ENCODE measurements around the gene OR4A16. TPM values are rescaled to one million over a fixed set of nuclear protein-coding genes. Genes with fewer than 3 reads are reported as not detected.

The OR4A16 gene, protein sequence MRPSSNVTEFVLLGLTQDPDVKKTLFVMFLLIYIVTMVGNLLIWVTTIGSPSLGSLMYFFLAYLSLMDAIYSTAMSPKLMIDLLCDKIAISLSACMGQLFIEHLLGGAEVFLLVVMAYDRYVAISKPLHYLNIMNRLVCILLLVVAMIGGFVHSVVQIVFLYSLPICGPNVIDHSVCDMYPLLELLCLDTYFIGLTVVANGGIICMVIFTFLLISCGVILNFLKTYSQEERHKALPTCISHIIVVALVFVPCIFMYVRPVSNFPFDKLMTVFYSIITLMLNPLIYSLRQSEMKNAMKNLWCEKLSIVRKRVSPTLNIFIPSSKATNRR
- not detected in 2 replicates for total RNA-seq

DNA sequence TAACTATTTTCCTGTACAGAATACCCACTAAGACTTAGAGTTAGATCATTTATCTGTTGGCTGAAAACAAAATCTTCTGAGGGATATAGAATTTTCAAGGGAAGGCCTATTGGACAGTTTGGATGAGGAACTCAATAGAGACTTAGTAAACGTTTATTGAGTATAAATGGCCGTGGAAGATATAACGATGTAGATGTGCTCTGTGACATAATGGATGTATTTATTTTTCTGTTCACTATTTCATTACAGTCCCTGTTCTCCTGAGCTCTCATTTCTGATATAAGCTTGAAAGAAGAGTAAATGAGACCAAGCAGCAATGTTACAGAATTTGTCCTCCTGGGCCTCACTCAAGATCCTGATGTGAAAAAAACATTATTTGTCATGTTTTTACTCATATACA lies at the start of gene OR4A16:
Gene OR4A16, plus strand, starts transcription at position 301 of the 400 bp plus-strand sequence. Its CDS starts 0 bp downstream, at position 301.
- Histone ChIP-seq H3K27me3 (ENCODE audit: insufficient read depth, low read length) (no peaks in the 10 kb centered on the region), H3K4me1 (ENCODE audit: insufficient read depth, low read length) (no peaks in the 10 kb centered on the region), H3K4me3 (ENCODE audit: insufficient read depth, low read length) (no peak within 1 kb of the TSS), H3K4me2 (ENCODE audit: insufficient read depth, low read length) (no peak within 1 kb of the TSS), H3K27ac (ENCODE audit: low read depth, low read length) (no peak within 1 kb of the TSS), H3K79me2 (ENCODE audit: insufficient read depth, low read length) (no peaks in the 10 kb centered on the region), H4K20me1 (ENCODE audit: insufficient read depth, low read length) (no peaks in the 10 kb centered on the region), H3K9me3 (ENCODE audit: low read depth, low read length) (peaks cover 4% of the 10 kb centered on the region), H2AFZ (ENCODE audit: low read length) (no peak within 1 kb of the TSS), H3K36me3 (ENCODE audit: insufficient read depth, low read length) (no peaks in the 10 kb centered on the region)
- TF ChIP-seq, protein P1, sequence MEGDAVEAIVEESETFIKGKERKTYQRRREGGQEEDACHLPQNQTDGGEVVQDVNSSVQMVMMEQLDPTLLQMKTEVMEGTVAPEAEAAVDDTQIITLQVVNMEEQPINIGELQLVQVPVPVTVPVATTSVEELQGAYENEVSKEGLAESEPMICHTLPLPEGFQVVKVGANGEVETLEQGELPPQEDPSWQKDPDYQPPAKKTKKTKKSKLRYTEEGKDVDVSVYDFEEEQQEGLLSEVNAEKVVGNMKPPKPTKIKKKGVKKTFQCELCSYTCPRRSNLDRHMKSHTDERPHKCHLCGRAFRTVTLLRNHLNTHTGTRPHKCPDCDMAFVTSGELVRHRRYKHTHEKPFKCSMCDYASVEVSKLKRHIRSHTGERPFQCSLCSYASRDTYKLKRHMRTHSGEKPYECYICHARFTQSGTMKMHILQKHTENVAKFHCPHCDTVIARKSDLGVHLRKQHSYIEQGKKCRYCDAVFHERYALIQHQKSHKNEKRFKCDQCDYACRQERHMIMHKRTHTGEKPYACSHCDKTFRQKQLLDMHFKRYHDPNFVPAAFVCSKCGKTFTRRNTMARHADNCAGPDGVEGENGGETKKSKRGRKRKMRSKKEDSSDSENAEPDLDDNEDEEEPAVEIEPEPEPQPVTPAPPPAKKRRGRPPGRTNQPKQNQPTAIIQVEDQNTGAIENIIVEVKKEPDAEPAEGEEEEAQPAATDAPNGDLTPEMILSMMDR (IDR thresholded peaks at IDR 0.05; ENCODE audit: extremely low read depth, low read depth, low read length) = no peak
- DNase-seq (ENCODE audit: insufficient read length, low spot score, missing footprints) = no peak

DNA sequence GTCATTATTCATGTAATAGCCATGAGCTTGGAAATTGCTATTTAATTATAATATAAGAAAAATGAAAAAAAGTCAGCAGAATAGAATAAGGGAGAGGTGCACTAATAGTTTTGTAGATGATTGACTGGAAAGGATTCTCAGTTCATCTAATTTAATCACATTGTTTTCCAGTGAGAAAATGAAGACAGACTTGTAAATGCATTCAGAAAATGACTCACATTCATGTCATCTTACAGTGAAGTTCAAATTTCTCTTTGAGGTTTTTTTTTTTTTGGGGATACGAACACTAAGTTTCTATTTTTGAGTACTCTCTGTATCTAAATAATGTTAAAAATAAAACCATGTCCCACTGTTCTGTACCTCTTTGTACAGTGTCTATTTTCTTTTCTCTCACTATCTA lies 18.5 kb upstream of the OR4A16 start:
- Histone ChIP-seq H3K4me3 (ENCODE audit: insufficient read depth, low read length) (no peak overlapping the region), H2AFZ (ENCODE audit: low read length) (no peak overlapping the region), H3K4me2 (ENCODE audit: insufficient read depth, low read length) (no peak overlapping the region), H3K27ac (ENCODE audit: low read depth, low read length) (no peak overlapping the region), H3K4me1 (ENCODE audit: insufficient read depth, low read length) (no peaks in the 10 kb centered on the region), H3K9me3 (ENCODE audit: low read depth, low read length) (no peaks in the 10 kb centered on the region), H3K27me3 (ENCODE audit: insufficient read depth, low read length) (no peaks in the 10 kb centered on the region), H3K36me3 (ENCODE audit: insufficient read depth, low read length) (no peaks in the 10 kb centered on the region), H3K79me2 (ENCODE audit: insufficient read depth, low read length) (no peaks in the 10 kb centered on the region), H4K20me1 (ENCODE audit: insufficient read depth, low read length) (no peaks in the 10 kb centered on the region)
- TF ChIP-seq, protein P1 (IDR thresholded peaks at IDR 0.05; ENCODE audit: extremely low read depth, low read depth, low read length) = no peak
- no peak for DNase-seq (ENCODE audit: insufficient read length, low spot score, missing footprints)

DNA sequence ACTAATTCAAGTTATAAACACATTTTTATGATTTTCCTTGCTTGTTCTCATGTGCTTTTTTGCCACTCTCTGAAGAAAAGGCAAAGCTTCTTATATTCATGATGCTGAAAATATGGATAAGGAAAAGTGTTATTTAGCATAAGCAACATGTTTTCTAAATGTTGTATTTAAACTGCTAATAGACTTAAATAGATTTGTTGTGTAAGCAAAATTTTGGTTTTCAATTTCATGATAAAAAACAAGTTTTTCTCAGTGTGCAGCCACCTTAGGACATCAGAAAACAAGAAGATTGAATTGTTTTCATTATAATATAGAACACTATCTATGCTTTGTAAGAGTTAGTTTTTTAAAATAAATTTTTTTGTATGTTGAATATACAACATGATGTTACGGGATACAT lies 2.3 kb downstream of the OR4A16 start:
- Histone ChIP-seq H3K4me1 (ENCODE audit: insufficient read depth, low read length) (no peaks in the 10 kb centered on the region), H3K9me3 (ENCODE audit: low read depth, low read length) (peaks cover 4% of the 10 kb centered on the region), H3K36me3 (ENCODE audit: insufficient read depth, low read length) (no peaks in the 10 kb centered on the region), H3K79me2 (ENCODE audit: insufficient read depth, low read length) (no peaks in the 10 kb centered on the region), H4K20me1 (ENCODE audit: insufficient read depth, low read length) (no peaks in the 10 kb centered on the region), H3K4me3 (ENCODE audit: insufficient read depth, low read length) (no peak overlapping the region), H3K27me3 (ENCODE audit: insufficient read depth, low read length) (no peaks in the 10 kb centered on the region), H2AFZ (ENCODE audit: low read length) (no peak overlapping the region), H3K27ac (ENCODE audit: low read depth, low read length) (no peak overlapping the region), H3K4me2 (ENCODE audit: insufficient read depth, low read length) (no peak overlapping the region)
- TF ChIP-seq, protein P1 (IDR thresholded peaks at IDR 0.05; ENCODE audit: extremely low read depth, low read depth, low read length) = no peak
- DNase-seq (ENCODE audit: insufficient read length, low spot score, missing footprints) = no peak

DNA sequence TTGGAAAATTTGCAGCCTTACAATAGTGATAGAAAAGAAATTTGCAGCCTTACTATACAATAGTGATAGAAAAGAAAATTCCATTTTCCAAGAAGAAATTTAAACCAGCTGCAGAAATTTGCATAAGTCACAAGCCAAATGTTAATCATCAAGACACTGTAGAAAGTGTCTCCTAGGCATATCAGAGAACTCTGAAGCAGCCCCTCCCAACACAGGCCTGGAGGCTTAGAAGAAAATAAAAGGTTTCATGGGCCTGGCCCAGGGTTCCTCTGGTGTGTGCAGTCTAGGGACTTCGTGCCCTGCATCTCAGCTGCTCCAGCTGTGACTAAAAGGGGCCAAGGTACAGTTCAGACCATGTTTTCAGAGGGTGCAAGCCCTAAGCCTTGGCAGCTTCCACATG lies 6.0 kb downstream of the OR4A16 start:
- no peak overlapping the region for H3K27ac ChIP-seq (ENCODE audit: low read depth, low read length)
- H3K4me1 ChIP-seq (ENCODE audit: insufficient read depth, low read length) = no peaks in the 10 kb centered on the region
- no peaks in the 10 kb centered on the region for H4K20me1 ChIP-seq (ENCODE audit: insufficient read depth, low read length)
- no peaks in the 10 kb centered on the region for H3K9me3 ChIP-seq (ENCODE audit: low read depth, low read length)
- no peak overlapping the region for H3K4me3 ChIP-seq (ENCODE audit: insufficient read depth, low read length)
- TF ChIP-seq, protein P1 (IDR thresholded peaks at IDR 0.05; ENCODE audit: extremely low read depth, low read depth, low read length) = no peak
- no peak for DNase-seq (ENCODE audit: insufficient read length, low spot score, missing footprints)
- H3K36me3 ChIP-seq (ENCODE audit: insufficient read depth, low read length) = no peaks in the 10 kb centered on the region
- no peak overlapping the region for H3K4me2 ChIP-seq (ENCODE audit: insufficient read depth, low read length)
- no peaks in the 10 kb centered on the region for H3K27me3 ChIP-seq (ENCODE audit: insufficient read depth, low read length)
- H3K79me2 ChIP-seq (ENCODE audit: insufficient read depth, low read length) = no peaks in the 10 kb centered on the region
- H2AFZ ChIP-seq (ENCODE audit: low read length) = no peak overlapping the region

Measured in osteoblast (primary cell).